Adrenal gland (tissue), 12 donors: Measurements from ENCODE around the gene FBXW7. TPM values are rescaled to one million over a fixed set of nuclear protein-coding genes. Genes with fewer than 3 reads are reported as not detected.

Experiments used
- DNase-seq, 7 donors: peaks; one replicate each; pipeline ENCODE4 v3.0.0-alpha.2; 2019 to 2020
- H3K27ac ChIP-seq, 5 donors: fragments of 200-600 bp; sonication (generic) in 4 of 5; 1 replicate in 3 of 5; 2 replicates in 2 of 5; pipeline versions ENCODE4 v1.5.1 to v1.8.0; 2016 to 2020; ENCODE audit warnings: mild to moderate bottlenecking in 1 of 5
- H3K27me3 ChIP-seq: fragments of 200-600 bp; 2 replicates; pipeline ENCODE4 v1.8.0; 2021
- H3K36me3 ChIP-seq, 2 donors: fragments of 200-600 bp; replicated peaks in 1 of 2; 1 replicate in 1 of 2; 2 replicates in 1 of 2; pipeline versions ENCODE4 v1.5.1 to v1.8.0; 2018 to 2022
- H3K4me1 ChIP-seq, 2 donors: fragments of 200-600 bp; replicated peaks in 1 of 2; 1 replicate in 1 of 2; 2 replicates in 1 of 2; pipeline versions ENCODE4 v1.5.1 to v1.8.0; 2018 to 2021
- H3K4me3 ChIP-seq, 4 donors: fragments of 200-600 bp; sonication (generic) in 3 of 4; one replicate each; pipeline ENCODE4 v1.5.1; 2016 to 2018
- H3K9me3 ChIP-seq, 3 donors: fragments of 200-600 bp; sonication (generic) in 1 of 3; replicated peaks in 1 of 3; 1 replicate in 2 of 3; 2 replicates in 1 of 3; pipeline versions ENCODE4 v1.5.1 to v1.8.0; 2016 to 2021
- CTCF ChIP-seq, 6 experiments: fragments of 450-650 bp in 4 of 6; fragments of 200-600 bp in 2 of 6; sonication (generic) in 1 of 6; IDR thresholded peaks; 1 replicate in 5 of 6; 2 replicates in 1 of 6; pipeline versions ENCODE4 v1.5.1 to v1.8.0; 2016 to 2021; ENCODE audit warnings: antibody characterized with exemption in 6 of 6, mild to moderate bottlenecking in 2 of 6, moderate library complexity in 1 of 6
- POLR2A ChIP-seq, 2 donors: fragments of 450-650 bp; IDR thresholded peaks; one replicate each; pipeline ENCODE4 v1.6.1; 2017; ENCODE audit warnings: antibody characterized with exemption in 2 of 2, mild to moderate bottlenecking in 2 of 2, moderate library complexity in 1 of 2
- WGBS, 4 donors: extraction: QIAGEN DNeasy Blood & Tissue Kit in 2 of 4; methylation state at CpG; one replicate each; pipeline versions ENCODE4 v1.1.5 to v1.1.7; 2013 to 2017; 5-methylcytosine and 5-hydroxymethylcytosine counted together
- intact Hi-C, 2 donors: fragments of 100-400 bp; cut with DNase I; formaldehyde crosslinking; loops; one replicate each; pipeline versions ENCODE4 v1.14.1 to v1.15.0; 2022 to 2023
- polyA plus RNA-seq, 3 donors: library from polyadenylated mRNA; stranded (reverse); fragments of 200-250 nt in 2 of 3; fragments of 350-450 nt in 1 of 3; fragmentation: Illumina TruSeq in 1 of 3; extraction: RNeasy Lipid Tissue Mini Kit (QIAGEN cat#74804) in 1 of 3; gene quantifications; one replicate each; pipeline ENCODE4 v1.2.3, GENCODE V29; 2013 to 2014
- total RNA-seq, 9 donors: library from RNA; depleted of rRNA in 4 of 9; stranded (reverse); fragments of >200 nt in 4 of 9; fragments of 120-200 nt in 1 of 9; fragmentation: NEBNext Ultra II Directional in 1 of 9; extraction: Animal tissue kit (Norgen Biotek cat#: 25700) in 1 of 9; gene quantifications; one replicate each; pipeline versions ENCODE4 v1.1.0 to v1.2.4, GENCODE V29; 2013 to 2023
- donor health status: healthy with polysubstance abuse.
- donor health status: Bipolar disorder and iron deficiency.
- donor health status: DM: yes; HTN: yes; CAD: no.
- donor health status: DM: no; HTN: no; CAD: no.
- donor health status: DM: no; HTN: no; CAD: no.
- donor health status: DM: yes; HTN: yes; CAD: no.

Gene FBXW7
- total and polyA plus RNA-seq, 12 donors = 17.6 to 55.5 (median 30.9) TPM

- intact Hi-C loops = no loop called here
- no peak for TF ChIP-seq POLR2A (IDR thresholded peaks at IDR 0.05)
- TF ChIP-seq CTCF (IDR thresholded peaks at IDR 0.05) = no peak
- 87 to 92% (median 89%) methylated on average over 5 of the region's 5 CpGs for WGBS, 4 donors
- Histone ChIP-seq H3K27me3 (no peaks in the 10 kb centered on the region), H3K4me3 (no peak overlapping the region), H3K36me3 (peaks cover 0 to 30% of the 10 kb centered on the region in 2 donors), H3K9me3 (no peaks in the 10 kb centered on the region), H3K27ac (no peak overlapping the region), H3K4me1 (no peaks in the 10 kb centered on the region)
- no peak for DNase-seq
These were observed 210.1 kb downstream of the FBXW7 start for GRCh38 chr4:152325831-152326230.

GRCh38 chr4:152323221-152323620 is 212.7 kb downstream of the FBXW7 start:
- H3K4me1 ChIP-seq = no peaks in the 10 kb centered on the region
- intact Hi-C loops = no loop called here
- H3K4me3 ChIP-seq = no peak overlapping the region
- WGBS, 4 donors = 88 to 96% (median 95%) methylated on average over 1 of the region's 1 CpG
- no peak for DNase-seq
- H3K36me3 ChIP-seq = peaks cover 0 to 18% of the 10 kb centered on the region in 2 donors
- H3K9me3 ChIP-seq = no peaks in the 10 kb centered on the region
- no peak for TF ChIP-seq POLR2A (IDR thresholded peaks at IDR 0.05)
- no peak for TF ChIP-seq CTCF (IDR thresholded peaks at IDR 0.05)
- H3K27me3 ChIP-seq = no peaks in the 10 kb centered on the region
- no peak overlapping the region for H3K27ac ChIP-seq

GRCh38 chr4:152322656-152323055 is 213.2 kb downstream of the FBXW7 start:
- Histone ChIP-seq H3K27me3 (no peaks in the 10 kb centered on the region), H3K4me3 (no peak overlapping the region), H3K4me1 (no peaks in the 10 kb centered on the region), H3K27ac (no peak overlapping the region), H3K36me3 (peaks cover 0 to 13% of the 10 kb centered on the region in 2 donors), H3K9me3 (no peaks in the 10 kb centered on the region)
- TF ChIP-seq POLR2A (IDR thresholded peaks at IDR 0.05) = no peak
- no peak for TF ChIP-seq CTCF (IDR thresholded peaks at IDR 0.05)
- 91 to 97% (median 94%) methylated on average over 6 of the region's 6 CpGs for whole genome bisulfite sequencing, 4 donors
- intact Hi-C loops = no loop called here
- DNase-seq = no peak

GRCh38 chr4:152321923-152322322 is 214.0 kb downstream of the FBXW7 start:
- Histone ChIP-seq H3K27ac (no peak overlapping the region), H3K4me1 (no peaks in the 10 kb centered on the region), H3K9me3 (no peaks in the 10 kb centered on the region), H3K36me3 (peaks cover 0 to 13% of the 10 kb centered on the region in 2 donors), H3K4me3 (no peak overlapping the region), H3K27me3 (no peaks in the 10 kb centered on the region)
- intact Hi-C loops = no loop called here
- WGBS, 4 donors = 67 to 94% (median 69%) methylated on average over 1 of the region's 1 CpG
- TF ChIP-seq POLR2A (IDR thresholded peaks at IDR 0.05) = no peak
- no peak for TF ChIP-seq CTCF (IDR thresholded peaks at IDR 0.05)
- no peak for DNase-seq
